Measurements from ENCODE around the gene FAM72A.
"Not testable (repeated sequence)": the region's sequence is repeated elsewhere in the genome, so short reads cannot be mapped to it uniquely, and the experiment has no call there.

Gene FAM72A

DNA sequence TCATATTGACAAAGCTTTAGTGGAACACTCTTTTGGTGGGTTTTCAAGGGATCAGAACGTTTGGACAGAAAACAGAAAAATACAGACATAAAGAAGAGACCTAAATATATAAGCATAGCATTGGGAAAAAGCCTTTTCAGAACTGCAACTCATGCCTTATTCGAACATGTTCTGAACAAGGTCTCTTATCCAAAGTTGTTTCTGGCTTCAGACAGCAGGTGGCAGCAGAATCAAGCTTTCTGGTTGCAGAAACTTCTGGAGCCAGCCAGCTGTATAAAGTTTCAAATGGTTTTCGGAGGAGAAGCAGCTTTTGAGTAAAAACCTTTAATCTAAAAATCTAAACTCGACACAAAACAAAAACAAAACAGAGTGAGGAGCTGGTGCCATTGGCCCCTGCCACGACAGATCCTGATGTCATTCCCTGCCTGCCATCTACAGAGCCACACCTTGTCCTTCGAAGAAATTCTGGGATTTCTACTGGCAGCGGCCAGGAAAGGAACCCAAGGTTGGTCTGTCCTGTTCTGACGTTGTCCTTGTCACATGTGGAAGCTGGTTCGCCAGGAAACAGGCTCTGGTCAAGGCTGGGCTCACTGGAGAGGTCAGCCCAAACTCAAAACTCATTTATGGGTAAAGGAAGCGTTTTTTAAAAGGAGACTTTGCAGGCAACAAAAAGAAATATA is 35.1 kb downstream of the FAM72A start:
- not testable (repeated sequence) for DNase-seq

DNA sequence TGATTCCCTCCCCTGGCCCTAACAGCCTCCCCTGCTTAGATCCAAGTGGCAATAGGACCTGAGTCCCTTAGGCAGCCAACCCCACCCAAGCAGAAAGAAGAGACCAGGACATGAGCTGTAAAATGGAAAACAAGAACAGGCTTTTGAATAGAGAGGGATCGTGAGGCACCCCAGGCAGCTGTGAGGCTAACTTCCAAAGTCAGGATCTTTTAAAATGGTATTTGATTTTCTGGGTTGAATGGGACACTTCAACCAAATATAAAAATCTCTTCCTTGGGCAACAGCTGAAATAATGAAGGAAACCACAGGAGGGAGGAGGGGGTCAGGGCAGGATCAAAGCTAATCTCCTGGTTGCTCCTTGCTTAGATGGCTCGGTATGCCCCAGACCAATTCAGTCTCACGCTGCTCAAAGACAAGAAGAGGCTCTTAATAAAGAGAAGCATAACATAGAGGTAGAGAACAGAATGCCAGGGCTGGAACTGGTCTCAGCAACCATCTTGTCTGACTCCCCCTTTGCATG is 56.8 kb downstream of the FAM72A start:
- DNase-seq = no peak

DNA sequence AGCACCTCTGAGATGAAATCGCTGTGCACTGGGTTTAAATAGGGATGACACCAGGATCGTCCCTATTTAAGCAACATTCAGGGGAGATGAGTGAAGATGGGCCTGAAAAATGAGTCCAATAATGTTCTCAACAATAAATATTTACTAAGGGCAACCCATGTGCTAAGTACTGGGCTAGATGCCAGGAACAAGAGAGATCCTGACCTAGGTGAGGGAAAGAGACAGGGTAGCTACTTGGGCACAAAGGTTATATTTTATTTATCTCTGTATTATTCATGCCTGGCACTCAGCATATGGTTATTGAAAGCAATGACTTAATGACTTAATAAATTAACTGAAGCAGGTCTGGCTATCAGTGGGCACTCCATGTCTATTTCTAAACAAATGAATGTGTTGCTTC is 58.0 kb downstream of the FAM72A start:
- DNase-seq = peak in 1 of 14 donors; percentile 24

DNA sequence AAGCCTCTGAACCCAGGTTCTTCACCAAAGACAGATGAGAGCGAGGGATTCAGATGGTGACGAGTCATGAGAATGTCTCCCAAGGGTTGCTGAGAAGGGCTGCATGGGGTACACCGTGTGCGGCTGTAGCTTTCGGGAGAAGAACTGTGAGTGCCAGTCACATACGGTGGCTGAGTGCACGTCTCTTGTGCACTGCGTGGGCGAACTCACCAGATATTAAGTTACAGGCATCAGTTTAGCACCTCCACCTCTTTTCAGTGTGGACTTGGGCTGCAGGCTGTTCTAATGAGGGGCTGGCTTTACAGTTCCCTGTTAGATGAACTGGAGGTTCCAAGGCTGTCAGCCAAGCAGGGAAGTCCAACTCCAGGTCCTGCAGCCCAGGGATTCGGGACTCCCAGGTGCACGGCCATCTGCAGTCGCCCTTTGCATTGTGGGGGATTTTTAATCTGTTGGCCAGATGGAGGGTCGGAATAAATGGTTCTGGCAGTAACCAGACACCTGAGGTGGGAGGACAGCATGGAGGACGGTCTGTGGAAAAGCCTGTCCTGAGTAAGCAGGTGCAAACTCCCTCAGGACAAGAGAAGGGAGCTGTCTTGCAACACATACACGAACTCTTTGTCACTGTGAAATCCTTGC is 59.0 kb downstream of the FAM72A start:
- DNase-seq = peak in 2 of 14 donors; percentile 16 to 92

DNA sequence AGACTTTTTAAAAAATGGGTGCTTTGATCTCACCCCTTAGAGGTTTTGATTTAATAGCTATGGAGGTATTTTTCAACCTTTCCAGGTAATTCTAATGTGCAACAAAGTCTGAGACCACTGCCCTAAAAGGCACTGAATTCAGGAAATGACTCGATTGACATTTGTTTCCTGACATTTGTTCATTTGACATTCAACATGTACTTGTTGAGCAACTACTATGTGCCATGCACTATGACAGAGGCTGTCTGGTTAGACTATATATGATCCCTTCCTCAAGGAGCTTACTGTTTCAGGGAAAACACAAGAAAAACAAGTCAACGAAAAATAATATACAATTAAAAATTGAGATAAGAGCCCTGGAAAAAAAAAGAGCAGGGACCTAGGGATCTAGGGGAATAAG is 59.9 kb downstream of the FAM72A start:
- no peak for DNase-seq

DNA sequence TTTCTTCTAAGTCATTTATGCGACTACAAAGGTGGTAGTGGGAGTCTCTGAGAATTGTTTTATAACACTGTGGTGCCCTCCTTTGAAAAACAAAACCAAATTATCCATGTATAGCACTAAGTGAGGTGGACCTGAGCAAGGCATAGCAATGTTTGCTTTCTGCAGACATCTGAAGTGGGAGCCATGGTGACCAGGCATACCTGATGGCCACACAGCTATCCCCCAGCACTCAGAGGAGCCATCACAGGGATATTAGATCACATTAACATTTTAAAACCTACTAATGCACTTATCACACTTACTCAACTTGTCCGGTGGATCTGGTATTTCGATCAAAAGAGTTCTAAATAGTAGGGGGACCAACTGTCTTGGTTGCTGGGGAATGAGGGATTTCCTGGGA is 60.6 kb downstream of the FAM72A start:
- no peak for DNase-seq

DNA sequence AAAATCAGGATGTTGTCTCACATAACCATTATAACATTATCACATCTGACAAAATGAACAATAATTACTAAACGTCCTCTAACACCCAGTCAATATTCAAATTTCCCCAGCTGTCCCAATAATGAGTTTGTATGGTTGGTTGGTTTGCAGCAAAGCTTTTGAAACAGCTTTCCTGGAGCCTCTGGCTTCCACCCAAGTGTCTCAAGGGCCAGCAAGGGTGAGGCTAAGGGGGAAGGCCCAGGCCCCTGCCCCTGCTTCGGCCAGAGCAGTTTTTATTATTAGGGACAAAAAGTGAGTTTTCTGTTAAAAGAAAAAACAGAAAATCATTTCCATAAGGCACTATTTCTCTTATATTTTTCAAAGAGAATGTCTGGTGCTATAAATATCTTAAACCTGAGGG is 66.4 kb downstream of the FAM72A start:
- no peak for DNase-seq

Measured in C1 segment of cervical spinal cord (tissue), 14 donors.